ENCODE data around the gene PLCB1. TPM values are rescaled to one million over a fixed set of nuclear protein-coding genes. Genes with fewer than 3 reads are reported as not detected.

Gene PLCB1
- total and polyA plus RNA-seq, 7 donors: 1.5 to 10.7 (median 4.2) TPM

DNA sequence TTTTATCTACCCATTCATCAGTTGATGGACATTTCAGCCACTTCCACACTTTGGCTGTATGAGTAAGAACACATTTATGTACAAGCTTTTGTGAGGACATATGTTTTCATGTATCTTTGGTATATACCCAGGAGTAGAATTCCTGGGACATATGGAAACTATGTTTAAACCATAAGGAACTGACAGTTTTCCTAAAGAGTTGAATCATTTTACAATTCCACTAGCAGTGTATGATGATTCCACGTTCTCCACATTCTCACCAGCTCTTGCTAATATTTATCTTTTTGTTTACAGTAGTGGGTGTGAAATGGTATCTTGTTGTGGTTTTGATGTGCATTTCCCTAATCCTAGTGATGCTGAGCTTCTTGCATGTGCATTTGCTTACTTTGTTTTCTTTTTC is 338.1 kb downstream of the PLCB1 start:
- TF ChIP-seq, protein P1, sequence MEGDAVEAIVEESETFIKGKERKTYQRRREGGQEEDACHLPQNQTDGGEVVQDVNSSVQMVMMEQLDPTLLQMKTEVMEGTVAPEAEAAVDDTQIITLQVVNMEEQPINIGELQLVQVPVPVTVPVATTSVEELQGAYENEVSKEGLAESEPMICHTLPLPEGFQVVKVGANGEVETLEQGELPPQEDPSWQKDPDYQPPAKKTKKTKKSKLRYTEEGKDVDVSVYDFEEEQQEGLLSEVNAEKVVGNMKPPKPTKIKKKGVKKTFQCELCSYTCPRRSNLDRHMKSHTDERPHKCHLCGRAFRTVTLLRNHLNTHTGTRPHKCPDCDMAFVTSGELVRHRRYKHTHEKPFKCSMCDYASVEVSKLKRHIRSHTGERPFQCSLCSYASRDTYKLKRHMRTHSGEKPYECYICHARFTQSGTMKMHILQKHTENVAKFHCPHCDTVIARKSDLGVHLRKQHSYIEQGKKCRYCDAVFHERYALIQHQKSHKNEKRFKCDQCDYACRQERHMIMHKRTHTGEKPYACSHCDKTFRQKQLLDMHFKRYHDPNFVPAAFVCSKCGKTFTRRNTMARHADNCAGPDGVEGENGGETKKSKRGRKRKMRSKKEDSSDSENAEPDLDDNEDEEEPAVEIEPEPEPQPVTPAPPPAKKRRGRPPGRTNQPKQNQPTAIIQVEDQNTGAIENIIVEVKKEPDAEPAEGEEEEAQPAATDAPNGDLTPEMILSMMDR (IDR thresholded peaks at IDR 0.05): no peak
- no peak overlapping the region for H3K4me3 ChIP-seq
- no peaks in the 10 kb centered on the region for H3K36me3 ChIP-seq (ENCODE audit: insufficient read depth in 1 of 2, low read depth in 1 of 2)
- H3K27ac ChIP-seq: no peak overlapping the region
- peaks cover 8% of the 10 kb centered on the region for H3K4me1 ChIP-seq
- DNase-seq (no peak), ATAC-seq (no peak)
- no peaks in the 10 kb centered on the region for H3K27me3 ChIP-seq (ENCODE audit: insufficient read depth in 3 of 3, low read length in 2 of 3)
- intact Hi-C loops (cut with DNase I): no loop called here
- no peaks in the 10 kb centered on the region for H3K9me3 ChIP-seq
- WGBS, 3 donors: 86 to 93% (median 92%) methylated on average over 1 of the region's 1 CpG

DNA sequence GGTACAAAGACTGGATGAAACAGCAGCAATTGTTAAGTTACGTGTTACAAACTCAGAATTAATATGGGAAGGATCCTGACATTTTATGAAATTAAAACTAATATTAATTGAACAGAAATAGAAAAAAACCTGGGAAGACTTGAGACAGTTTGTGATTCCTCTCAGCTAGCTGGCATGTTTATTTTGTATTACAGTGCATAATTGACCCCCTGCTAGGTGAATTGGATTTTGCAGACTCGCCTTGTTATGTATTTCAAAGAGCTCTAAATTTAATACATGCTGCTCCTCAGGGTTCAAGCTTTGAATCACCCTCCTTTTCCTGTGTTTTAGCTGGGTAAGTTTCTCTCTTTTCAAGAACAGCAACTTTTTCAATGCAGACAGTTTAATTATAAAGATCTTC is 339.4 kb downstream of the PLCB1 start:
- Histone ChIP-seq H3K27me3 (ENCODE audit: insufficient read depth in 3 of 3, low read length in 2 of 3) (no peaks in the 10 kb centered on the region), H3K4me3 (no peak overlapping the region), H3K9me3 (no peaks in the 10 kb centered on the region), H3K4me1 (peaks cover 8% of the 10 kb centered on the region), H3K36me3 (ENCODE audit: insufficient read depth in 1 of 2, low read depth in 1 of 2) (no peaks in the 10 kb centered on the region), H3K27ac (no peak overlapping the region)
- WGBS, 3 donors: 93 to 95% (median 94%) methylated on average over 2 of the region's 2 CpGs
- intact Hi-C loops (cut with DNase I): no loop called here
- TF ChIP-seq, protein P1 (IDR thresholded peaks at IDR 0.05): no peak
- ATAC-seq: no peak
- DNase-seq: no peak

DNA sequence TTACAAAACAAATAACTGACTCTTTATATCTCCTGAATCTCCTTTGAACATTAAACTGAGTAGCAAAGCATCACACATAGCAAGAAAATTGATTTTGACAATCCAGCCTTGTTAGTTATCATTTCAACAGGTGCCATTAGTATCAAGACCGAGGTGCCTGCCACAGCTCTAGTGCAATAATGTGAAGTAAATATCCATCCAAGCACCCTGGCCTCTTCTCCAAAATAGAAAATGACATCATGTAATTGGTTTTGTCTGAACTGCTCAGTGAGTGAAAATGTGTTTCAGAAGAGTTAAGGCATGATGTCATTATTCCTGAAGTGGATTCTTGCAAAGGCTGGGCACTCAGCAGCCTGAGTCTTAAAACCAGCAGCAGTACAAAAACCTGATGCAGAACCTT is 341.4 kb downstream of the PLCB1 start:
- no peaks in the 10 kb centered on the region for H3K36me3 ChIP-seq (ENCODE audit: insufficient read depth in 1 of 2, low read depth in 1 of 2)

DNA sequence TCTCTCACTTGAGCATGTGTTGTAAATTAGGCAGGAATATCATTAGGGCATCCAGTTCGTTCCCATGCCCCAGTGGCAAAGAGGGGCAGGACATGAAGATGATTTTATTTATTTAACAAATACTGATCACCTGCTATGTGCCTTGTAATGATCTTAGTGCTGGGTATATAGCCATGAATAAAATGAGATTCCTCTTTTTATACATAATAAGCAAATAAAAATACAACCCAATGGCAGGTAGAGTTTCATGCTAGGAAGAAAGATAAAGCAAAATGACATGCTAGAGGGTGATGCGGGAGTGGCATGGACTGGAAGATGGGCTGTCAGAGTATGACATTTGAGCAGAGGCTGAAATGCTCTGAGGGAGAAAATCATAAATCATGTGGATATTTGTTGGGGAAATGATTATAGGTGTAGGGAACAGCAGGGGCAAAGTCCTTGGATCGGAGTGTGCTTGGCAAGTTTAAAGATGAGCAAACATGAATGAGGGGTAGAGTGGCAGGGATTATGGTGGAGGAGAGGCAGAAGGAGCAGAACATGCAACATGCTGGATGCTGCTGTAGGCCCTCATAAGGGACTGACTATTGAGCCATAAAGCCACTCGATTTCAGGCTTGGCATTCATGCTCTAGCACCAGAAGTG is 342.1 kb downstream of the PLCB1 start:
- ATAC-seq (no peak), DNase-seq (no peak)
- H3K9me3 ChIP-seq: no peaks in the 10 kb centered on the region
- no peaks in the 10 kb centered on the region for H3K27me3 ChIP-seq (ENCODE audit: insufficient read depth in 3 of 3, low read length in 2 of 3)
- TF ChIP-seq, protein P1 (IDR thresholded peaks at IDR 0.05): no peak
- no peak overlapping the region for H3K27ac ChIP-seq
- H3K4me3 ChIP-seq: no peak overlapping the region
- peaks cover 8% of the 10 kb centered on the region for H3K4me1 ChIP-seq
- intact Hi-C loops (cut with DNase I): no loop called here
- WGBS, 3 donors: 85 to 90% (median 86%) methylated on average over 4 of the region's 4 CpGs
- no peaks in the 10 kb centered on the region for H3K36me3 ChIP-seq (ENCODE audit: insufficient read depth in 1 of 2, low read depth in 1 of 2)

More for the DNA sequence above, 341.4 kb downstream of the PLCB1 start:
- Histone ChIP-seq H3K9me3 (no peaks in the 10 kb centered on the region), H3K27me3 (ENCODE audit: insufficient read depth in 3 of 3, low read length in 2 of 3) (no peaks in the 10 kb centered on the region), H3K4me1 (peaks cover 8% of the 10 kb centered on the region), H3K4me3 (no peak overlapping the region), H3K27ac (no peak overlapping the region)
- intact Hi-C loops (cut with DNase I): no loop called here
- DNase-seq: no peak
- ATAC-seq: peak in 3 of 4 donors; percentile 85 to 93 (median 86)
- 17 to 53% (median 20%) methylated on average over 1 of the region's 1 CpG for WGBS, 3 donors
- TF ChIP-seq, protein P1 (IDR thresholded peaks at IDR 0.05): no peak

DNA sequence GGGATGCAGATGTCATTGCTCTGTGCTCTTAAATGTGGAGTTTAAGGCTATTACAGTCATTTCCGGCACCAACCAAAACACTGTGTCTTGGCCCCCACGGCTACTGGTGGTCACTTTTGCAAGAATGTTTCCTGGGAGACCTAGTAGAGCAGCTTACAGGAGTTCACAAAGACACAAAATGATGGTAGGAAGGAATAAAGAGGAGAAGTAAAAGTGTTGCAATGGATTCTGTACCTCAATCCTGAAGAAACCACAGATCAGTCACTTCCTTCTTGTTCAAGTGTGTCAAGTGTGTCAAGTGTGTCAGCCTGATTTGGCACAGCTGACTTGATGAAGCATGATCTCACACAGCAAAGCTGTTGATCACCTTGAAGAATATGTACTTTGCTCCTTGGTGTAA is 344.0 kb downstream of the PLCB1 start:
- H3K4me1 ChIP-seq: peaks cover 8% of the 10 kb centered on the region
- WGBS, 3 donors: 81 to 84% (median 83%) methylated on average over 2 of the region's 2 CpGs
- no peak for ATAC-seq
- intact Hi-C loops (cut with DNase I): no loop called here
- no peak for DNase-seq
- no peaks in the 10 kb centered on the region for H3K27me3 ChIP-seq (ENCODE audit: insufficient read depth in 3 of 3, low read length in 2 of 3)
- H3K9me3 ChIP-seq: no peaks in the 10 kb centered on the region
- no peaks in the 10 kb centered on the region for H3K36me3 ChIP-seq (ENCODE audit: insufficient read depth in 1 of 2, low read depth in 1 of 2)
- TF ChIP-seq, protein P1 (IDR thresholded peaks at IDR 0.05): no peak
- no peak overlapping the region for H3K27ac ChIP-seq
- no peak overlapping the region for H3K4me3 ChIP-seq
